ENCODE measurements around the gene DACT3.

The DACT3 gene

DNA sequence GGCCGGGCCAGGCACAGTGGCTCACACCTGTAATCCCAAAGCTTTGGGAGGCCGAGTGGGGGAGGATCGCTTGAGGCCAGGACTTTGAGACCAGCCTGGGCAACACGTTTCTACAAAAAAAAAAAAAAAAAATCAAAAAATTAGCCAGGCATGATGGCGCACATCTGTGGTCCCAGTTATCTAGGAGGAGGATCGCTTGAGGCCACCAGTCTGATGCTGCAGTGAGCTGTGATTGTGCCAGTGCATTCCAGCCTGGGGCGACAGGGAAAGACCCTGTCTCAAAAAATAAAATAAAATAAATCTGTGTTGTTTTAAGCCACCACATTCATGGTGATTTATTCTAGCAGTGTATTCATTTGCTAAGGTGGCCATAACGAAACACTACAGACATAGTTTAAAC, 4.1 kb upstream of the DACT3 start:
- no peak for DNase-seq

DNA sequence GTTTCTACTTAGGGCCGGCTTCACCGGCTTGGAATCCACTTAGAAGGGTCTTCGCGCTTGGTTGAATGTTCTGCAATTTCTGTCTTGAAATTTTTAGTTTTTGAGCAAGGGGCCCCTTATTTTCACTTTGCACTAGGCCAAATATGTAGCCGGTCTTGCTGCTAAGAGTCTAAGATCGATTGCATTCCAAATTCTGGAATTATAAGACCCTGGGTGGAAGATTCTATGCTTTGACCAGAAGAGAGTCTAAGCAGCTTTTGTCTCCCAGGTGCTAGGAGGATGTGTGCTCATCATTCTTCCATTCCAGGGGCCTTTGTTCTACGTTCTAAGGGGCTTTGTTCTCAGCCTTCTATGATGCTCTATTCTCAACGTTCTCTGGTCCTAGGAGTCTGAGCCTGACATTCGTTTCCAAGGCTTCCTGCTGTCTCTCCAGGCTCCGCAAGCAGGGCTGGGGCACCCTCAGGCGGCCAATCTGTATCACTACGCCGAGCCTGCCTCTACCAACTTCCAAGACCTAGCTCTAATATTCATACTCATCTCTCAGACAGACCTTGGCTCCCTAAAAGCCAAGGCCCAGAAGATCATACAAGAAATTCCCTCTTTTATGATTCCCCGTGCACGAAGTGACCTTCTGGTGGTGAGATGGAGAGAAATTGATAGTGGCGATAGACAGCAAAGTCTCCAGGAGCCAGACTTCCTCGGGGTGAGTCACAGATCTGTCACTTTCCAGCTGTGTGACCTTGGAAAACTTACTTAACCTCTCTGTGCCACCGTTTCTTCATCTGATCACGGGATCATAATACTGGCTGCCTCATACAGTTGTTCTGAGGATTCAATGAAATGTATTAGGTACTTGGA, 982 bp upstream of the DACT3 start:
- peak; percentile 79 for DNase-seq

DNA sequence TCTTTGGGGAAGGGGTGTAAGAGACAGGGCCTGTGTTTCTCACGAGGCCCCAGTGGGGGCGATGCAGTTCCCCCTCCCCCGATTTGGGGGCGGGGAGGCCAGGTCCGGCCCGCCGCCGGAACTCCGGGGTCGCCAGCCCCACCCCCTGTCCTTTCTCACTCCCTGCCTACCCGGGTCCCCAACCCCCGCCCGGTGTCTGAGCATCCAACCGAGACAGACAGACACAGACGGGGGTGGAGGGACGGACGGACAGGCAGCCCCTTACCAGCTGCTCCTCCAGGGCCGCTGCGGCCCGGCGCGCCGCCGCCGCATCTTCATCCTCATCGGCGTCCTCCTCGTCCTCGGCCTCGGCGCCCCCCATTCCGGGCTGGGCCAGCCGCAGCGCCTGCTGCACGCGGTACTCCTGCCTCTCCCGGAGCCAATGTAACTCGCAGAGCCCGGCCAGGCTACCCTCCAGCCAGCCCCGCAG, 397 bp downstream of the DACT3 start:
- DNase-seq = no peak

DNA sequence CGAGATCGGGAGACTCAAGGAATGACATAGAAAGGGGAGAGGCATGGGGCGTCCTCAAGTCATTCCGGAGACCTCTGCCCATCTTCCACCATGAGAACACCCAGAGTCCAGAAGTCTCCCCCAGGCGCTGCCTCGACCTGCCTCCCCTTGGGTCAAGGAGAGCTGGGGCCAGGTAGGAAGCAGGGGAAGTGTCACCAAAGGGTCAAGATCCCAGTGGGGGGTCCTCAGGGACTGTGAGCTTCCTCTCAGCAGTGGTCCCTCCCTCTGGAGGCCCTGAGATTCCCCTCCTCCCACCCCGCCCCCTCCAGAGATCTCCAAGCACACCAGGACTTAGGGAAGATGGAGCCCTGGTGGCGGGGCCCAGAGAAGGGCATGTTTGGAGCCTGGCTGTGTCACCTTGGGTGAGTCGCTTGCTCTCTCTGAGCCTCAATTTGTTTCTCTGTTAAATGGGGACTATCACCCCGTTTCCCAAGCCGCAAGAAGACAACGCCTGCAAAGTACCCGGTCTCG, 919 bp downstream of the DACT3 start:
- no peak for DNase-seq

DNA sequence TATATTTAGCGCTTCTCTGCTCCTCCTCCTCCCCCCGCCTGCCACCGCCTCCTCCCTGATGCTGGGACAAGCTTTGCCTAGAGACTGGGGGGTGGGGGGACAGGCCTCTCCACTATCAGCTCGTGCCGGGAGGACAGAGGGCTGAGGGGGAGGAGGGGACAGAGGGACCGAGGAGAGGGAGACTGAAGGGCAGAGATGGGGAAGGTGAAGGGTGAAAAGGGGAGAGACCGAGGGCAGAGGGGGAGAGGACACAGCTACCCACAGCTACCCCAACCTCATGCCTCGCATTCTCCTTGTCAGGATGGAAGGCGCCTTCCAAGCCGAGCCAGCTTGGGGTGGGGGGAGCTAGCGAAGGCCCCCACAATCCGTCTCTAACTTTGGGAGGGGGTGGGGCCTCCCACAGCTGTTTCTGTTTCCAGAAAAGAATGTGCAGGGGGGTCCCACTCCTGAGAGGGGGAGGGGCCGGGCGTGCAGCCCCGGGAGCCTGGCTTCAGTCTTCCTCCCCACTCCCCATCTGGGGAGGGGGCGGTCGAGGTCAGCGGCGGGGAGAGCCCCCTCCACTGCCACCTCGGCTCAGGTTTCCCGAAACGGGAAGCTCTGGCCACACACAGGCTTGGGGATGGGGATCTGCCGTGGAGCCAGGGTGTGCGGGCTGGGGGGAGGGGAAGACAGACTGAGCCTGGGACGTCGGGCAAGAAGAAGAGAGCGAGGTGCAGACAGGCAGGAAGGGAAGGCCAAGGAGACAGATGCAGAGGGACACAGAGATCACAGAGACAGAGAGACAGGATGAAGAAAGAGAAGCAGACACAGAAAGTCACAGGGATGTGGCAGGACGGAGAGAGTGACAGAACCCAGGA, 1.6 kb downstream of the DACT3 start:
- DNase-seq = no peak

DNA sequence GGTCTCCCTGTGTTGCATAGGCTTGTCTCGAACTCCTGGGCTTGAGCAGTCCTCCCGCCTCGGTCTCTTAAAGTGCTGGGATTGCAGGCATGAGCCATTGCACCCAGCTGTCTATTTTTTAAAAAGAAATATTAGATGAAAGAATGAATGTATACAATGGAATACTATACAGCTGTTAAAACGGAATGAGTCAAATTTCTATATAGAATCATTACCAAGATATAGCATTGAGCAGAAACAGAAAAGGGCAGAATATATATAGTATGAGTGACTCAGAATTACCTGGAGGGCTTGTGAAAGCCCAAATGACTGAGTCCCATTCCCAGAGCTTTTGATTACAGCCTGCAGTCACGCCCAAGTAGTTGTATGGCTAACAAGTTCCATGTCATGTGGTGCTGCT, 4.4 kb downstream of the DACT3 start:
- DNase-seq = no peak

DNA sequence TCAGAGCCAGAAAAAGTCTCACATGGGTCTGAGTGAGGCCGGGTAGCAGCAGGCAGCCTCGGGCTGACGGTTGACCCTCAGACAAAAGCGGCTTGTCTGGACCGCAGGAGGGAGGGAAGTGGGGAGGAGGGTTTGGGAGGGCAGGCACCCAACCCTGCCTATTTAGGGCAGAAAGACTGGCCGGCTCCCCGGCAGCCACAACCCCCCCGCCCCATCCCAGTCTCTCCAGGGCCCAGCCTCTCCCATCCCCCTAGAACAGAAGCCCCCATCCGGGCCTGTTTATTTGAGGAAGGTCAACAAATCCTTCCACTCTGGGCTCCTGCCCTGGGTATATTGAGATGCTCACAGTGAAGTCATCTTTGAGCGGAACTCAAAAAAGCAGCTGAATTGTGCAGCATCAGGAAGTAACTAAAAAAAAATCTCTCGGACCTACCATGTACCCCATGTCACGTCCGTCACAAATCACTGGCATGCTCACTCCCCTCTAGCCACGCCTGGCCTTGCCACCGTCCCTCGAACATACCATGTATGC, 6.3 kb downstream of the DACT3 start:
- no peak for DNase-seq

DNA sequence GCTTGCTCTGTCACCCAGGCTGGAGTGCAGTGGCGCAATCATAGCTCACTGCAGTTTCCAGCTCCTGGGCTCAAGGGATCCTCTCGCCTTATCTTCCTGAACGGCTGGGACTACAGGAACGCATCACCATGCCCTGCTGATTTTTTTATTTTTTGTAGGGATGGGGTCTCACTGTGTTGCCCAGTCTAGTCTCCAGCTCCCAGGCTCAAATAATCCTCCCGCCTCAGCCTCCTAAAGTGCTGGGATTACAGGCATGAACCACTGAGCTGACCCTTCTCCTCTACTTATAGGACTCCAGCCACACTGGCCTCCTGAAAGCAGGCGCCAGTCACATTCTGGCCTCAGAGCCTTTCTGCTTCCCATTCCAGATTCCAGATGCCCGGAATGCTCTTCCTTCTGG, 10.5 kb downstream of the DACT3 start:
- DNase-seq = no peak

DNA sequence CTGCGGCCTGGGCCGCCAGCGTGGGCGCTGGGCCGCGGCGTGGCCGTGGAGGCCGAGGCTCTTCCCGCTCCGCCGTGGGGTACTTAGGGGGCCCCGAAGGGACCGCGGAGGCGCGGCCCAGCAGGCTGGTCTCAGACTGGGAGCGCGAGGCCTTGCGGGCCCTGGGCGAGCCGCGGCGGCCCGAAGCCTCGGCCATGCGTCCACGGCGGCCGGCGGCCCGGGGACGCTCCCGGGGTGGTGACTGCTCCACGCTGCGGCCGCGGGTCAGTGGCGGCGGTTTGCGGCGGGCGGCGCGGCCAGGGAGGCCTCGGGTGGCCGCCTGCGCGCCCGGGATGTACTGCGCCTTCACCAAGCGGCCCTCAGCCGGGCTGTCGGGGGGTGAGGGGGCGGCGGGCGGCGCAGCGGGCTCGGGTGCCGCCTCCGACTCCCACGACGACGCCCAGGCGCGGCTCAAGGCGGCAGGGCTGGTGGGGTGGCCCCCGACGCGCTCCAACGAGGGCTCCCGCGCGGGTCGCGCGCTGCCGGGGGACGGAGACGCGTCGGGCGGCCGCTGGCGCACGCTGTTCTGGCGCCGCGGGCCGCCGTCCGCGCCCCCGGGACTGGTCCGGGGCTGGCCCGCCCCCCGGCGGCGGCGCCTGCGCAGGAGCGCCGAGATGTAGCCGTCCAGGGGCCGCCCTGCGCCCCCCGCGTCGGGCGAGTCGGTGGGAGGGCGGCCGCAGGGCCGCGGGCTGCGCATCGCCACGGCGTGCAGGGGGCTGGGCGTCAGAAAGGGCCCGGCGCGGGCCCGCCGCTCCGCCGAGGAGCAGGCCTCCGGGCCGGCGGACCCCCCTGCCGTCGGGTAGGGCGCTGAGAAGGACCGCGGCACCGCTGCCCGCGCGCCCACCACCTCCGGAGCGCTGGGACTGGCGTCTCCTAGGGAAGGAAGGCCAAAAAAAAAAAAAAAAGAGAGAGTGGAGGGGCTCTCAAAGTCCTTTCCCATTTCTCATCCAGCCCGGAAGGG, 11.7 kb downstream of the DACT3 start:
- DNase-seq = no peak

DNA sequence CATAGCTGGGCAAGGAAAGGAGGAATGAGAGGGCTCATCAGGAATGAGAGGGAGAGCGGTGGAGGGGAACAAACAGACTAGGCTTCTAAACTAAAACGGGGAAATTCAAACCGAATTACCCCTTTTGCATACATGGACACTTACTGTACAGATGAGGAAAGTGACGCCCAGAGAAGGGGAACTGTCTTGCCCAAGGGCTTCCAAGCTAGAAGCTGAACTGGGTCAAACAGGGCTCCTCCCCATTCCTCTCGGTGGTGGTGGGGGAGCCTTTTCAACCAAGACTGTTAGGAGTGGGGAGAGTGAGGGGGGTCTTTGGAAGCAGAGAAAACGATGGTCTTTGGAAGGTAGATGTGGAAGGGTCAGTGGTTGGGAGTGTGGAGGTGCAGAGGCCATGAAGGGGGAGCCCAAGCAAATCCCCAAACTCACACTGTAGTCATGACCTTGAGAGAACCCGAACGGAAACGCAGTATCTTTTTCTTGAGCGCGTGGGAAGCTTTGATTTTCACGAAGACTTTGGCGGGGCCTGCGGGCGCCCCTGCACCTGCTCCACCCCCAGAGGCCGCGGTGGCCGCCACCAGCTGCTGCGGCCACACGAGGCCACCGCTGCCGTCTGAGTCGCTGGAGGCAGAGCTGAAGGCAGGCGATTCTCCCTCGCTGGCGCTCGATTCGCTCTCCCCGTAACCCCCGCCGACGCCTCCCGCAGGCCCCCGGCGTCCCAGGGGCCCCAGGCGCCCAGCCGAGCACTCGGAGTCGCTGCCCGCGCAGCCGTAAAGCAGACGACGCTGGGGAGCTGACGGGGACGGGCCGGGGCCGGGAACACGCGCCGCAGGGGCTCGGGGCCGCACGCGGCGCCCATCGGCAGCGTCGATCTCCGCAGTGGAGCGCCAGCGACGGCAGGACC, 12.7 kb downstream of the DACT3 start:
- no peak for DNase-seq

DNA sequence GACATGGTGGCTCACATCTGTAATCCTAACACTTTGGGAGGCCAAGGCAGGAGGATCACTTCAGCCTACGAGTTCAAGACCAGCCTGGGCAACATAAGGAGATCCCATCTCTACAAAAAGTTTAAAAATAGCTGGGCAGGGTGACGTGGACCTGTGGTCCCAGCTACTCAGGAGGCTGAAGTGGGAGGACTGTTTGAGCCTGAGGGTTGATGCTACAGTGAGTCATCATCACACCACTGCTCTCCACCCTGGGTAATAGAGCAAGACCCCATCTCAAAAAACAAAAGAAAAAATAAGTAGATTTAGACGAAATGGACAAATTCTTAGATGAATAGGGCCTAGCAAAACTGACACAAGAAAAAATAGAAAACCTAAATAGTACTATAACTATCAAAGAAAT, 14.6 kb downstream of the DACT3 start:
- DNase-seq = no peak

DNA sequence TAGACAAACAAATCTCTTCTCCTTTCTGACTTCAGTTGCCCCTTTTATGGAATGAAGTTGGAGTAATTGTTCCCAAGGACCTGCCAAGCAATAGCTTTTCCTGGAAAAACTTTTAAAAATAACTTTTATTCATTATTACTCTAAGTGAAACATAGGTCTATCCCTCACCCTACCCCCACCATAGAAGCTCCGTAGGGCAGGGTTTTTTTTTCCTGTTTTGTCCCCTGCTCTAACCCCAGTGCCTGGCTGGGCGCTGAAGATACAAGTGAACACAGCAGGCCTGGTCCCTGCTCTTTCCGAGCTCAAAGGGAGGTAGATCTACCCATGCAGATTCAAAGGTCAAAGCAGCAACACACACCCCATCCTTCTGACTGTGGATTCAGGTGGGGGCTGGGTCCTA, 16.3 kb downstream of the DACT3 start:
- DNase-seq = no peak

DNA sequence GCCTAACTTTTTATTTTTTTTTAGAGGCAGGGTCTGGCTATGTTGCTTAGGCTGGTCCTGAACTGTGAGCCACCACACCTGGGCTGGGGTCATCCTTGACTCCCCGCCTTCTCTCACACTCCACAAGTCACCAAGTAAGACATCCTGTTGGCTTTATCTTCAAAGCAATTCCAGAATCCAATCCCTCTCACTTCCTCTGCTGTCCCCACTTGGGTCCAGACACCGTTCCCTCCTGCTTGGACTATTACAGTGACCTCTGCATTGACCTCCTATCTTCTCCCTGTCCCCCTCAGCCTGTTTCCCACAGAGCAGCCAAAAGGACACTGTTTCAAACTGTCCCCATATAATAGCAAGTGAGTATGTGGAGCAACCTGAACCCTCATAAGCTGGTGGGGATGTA, 20.3 kb downstream of the DACT3 start:
- DNase-seq = no peak

DNA sequence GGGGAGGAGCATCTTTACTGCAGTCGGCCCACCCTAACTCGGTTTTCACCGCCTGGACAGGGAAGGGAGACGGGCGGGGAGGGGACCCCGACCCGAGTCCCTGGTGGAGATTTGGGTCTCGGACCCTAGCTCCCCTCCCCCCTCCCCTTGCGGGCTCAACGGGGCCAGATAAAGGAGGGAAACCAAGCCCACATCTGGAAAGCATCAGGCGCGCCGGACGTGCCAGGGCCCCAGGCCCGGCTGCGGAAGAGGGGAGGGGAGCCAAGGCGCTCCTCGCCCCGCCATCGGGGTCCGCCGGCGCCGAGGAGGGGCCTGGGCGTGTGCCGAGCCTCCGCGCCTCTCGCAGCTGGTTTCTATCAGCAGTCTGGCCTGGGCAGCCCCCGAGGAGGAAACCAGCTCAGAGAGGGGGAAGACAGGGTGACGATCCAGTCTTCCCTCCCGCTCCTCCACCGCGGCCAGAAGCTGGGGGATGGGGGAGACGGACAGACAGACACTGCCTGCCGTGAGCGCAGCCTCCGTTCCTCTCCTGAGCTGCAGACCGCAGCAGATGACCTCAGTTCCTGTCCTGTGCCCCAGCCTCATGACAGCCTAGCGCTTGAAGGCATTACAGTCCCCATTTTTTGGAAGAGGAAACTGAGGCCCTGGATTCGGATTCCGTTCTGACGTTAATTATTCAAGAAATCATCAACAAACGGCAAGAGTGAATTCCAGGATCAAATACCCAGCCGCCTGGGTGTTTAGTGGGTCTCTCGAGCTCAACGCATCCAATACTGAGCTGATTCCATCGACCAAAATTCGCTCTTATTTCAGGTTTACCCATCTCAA, 21.4 kb downstream of the DACT3 start:
- no peak for DNase-seq

DNA sequence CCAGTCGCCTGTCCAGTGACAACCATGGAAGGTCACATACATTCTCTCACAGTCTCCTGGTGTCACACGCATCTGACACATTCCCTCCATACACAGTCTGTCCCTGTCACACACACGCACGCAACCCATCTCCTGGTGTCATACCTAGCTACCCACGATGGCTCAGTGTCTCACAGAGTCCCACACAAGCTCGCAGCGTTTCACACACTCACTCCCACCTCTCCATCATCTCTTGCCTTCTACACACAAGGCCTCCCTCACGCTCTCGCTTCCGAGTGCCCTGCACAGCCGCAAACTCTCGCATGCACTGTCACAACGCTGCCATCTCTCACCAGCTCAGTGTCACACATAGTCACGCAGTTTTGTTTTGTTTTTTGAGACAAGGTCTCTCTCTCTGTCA, 23.8 kb downstream of the DACT3 start:
- no peak for DNase-seq

DNA sequence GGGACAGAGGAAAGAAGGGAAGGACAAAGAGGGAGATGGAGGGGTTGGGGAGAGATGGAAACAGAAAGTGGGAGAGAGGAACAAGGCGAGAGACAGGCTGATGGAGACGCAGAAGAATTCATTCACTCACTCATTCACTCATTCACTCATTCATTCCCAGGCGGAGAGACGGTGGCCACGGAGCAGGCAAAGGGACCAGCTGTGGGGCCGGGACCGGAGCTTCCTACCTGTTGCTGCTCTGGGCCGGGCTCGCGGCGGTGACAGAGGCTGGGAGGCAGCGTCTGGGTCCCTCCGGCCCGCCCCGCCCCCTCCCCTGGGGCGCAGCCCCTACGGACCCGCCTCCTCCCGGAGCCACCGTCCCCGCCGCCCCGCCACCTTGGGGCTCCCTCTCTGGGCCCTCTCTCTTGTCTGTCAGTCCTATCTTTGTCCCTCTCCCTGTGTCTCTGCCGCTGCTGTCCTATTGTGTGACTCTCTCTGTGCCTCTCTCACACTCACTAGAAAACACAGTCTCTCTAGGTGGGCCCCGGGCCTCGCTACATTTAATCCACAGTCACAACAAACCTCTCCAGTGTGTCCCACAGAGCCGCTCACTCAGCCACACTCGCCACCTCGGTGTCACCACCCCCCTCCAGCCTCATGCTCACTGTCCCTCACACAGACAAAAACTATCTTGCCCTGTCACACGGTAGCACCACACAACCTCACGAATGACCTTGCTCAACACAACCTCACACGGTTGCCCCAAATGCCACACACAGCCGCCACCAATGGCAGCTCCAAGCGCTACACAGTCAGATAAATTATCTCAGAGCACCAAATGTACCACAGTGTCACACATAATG, 24.8 kb downstream of the DACT3 start, which contains the start of gene GNG8:
Gene GNG8 (minus strand): TSS at position 283 of the 842 bp plus-strand sequence. CDS start 1,520 bp downstream, outside the sequence.
- DNase-seq = no peak

DNA sequence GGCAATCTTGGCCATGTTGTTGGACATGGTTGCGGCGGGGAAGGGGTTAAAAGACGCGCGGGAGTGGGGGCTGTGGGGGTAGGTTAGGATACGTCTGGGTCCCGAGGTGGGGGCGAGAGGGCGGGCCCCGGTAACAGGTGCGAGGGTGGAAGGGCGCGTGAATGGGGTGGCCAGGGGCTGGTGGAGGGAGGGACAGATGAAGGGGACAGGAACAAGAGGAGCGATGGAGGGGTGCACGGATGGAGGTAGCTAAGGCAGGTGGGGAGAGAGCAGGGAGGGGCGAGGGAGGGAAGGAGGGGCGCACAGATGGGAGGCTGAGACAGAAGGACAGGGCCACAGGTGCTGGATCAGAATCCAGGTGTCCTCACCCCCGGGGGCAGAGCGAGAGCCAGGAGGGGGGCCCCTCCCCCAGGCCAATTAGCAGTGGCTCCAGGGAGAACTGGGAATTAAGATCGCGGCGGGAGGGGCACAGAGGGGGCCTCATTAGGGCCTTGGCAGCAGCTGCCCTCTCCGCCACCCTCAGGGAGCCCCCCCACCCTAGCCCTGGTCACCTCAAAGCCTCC, 26.2 kb downstream of the DACT3 start:
- DNase-seq = no peak

DNA sequence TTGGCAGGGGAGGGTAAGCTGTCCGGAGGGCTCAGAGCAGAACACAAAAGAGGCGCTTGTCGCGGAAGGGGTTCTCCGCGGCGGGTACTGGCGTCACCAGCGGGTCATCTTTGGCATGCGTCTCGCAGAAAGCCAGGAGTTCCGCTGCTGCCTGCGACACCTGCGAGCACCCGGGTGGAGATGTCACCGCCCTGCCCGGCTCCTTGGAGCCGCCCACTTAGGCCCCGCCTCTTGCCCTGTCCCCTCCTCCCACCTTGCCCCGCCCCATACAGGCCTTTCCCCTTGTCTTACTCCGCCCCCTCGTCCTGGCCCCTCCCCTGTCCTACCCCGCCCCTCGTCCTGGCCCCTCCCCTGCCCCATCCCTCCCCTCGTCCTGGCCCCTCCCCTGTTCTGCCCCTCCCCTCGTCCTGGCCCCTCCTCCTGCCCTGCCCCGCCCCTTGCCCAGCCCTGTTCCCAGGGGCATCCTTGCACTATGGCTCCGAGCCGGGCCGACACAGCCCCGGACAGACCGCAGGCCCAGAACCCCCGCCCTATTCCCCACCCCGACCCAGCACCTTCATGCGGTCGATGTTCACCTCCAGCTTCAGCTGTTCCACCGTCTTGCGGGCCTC, 26.8 kb downstream of the DACT3 start:
- peak; percentile 78 for DNase-seq
